Measurements from ENCODE around the gene UQCRC2. TPM values are rescaled to one million over a fixed set of nuclear protein-coding genes. Genes with fewer than 3 reads are reported as not detected.

UQCRC2 gene
- total and polyA plus RNA-seq, 10 of the 15 experiments (the other 5 are each of a cell fraction or from before 2014, with no cell fraction given): 256 to 563 (median 327) TPM

- TF ChIP-seq CHD4 (IDR thresholded peaks at IDR 0.05): no peak
- TF ChIP-seq STAT1 (conservative IDR thresholded peaks at IDR 0.05): peak; percentile 92; the same call in 1 of the 2 replicates
- TF ChIP-seq RFX5 (IDR thresholded peaks at IDR 0.05; ENCODE audit: low read depth, low read length): peak; percentile 62; the same call in 1 of the 2 replicates
- TF ChIP-seq ZNF24 (IDR thresholded peaks at IDR 0.05): no peak
- TF ChIP-seq IRF5 (IDR thresholded peaks at IDR 0.05; ENCODE audit: borderline replicate concordance): no peak
- peak; percentile 98 to 99 for TF ChIP-seq BHLHE40 (IDR thresholded peaks at IDR 0.05; ENCODE audit: borderline replicate concordance in 1 of 2, low read depth in 2 of 2, low read length in 1 of 2)
- peak; percentile 57 for TF ChIP-seq HCFC1 (IDR thresholded peaks at IDR 0.05; ENCODE audit: low read length)
- TF ChIP-seq GABPA (IDR thresholded peaks at IDR 0.05; ENCODE audit: low read depth): no peak
- peak in 1 of 2 experiments; percentile 5; a peak in 2 of 3 replicates for TF ChIP-seq EGR1 (IDR thresholded peaks at IDR 0.05; ENCODE audit: borderline replicate concordance in 1 of 2, low read depth in 2 of 2, low read length in 2 of 2)
- no peak for TF ChIP-seq REST (IDR thresholded peaks at IDR 0.05; ENCODE audit: low read depth, low read length)
- TF ChIP-seq E2F8 (IDR thresholded peaks at IDR 0.05; ENCODE audit: low read depth, partially characterized antibody): peak; percentile 60
- TF ChIP-seq POU2F2 (IDR thresholded peaks at IDR 0.05; ENCODE audit: borderline replicate concordance, low read depth, low read length): peak; percentile 71; the same call in 2 of the 3 replicates
- peak; percentile 47; the same call in 1 of the 2 replicates for TF ChIP-seq IRF3 (IDR thresholded peaks at IDR 0.05)
- no peak for TF ChIP-seq HDAC6 (IDR thresholded peaks at IDR 0.05; ENCODE audit: unreplicated experiment)
- peak; percentile 74; the same call in 1 of the 2 replicates for TF ChIP-seq POLR2AphosphoS2 (IDR thresholded peaks at IDR 0.05; ENCODE audit: low read depth, low read length)
- TF ChIP-seq JUNB (IDR thresholded peaks at IDR 0.05): no peak
- no peak for TF ChIP-seq ETV6 (conservative IDR thresholded peaks at IDR 0.05 in 1 of 2, IDR thresholded peaks at IDR 0.05 in 1 of 2; ENCODE audit: borderline replicate concordance in 1 of 2, low read depth in 1 of 2)
- TF ChIP-seq CREM (IDR thresholded peaks at IDR 0.05; ENCODE audit: low read depth): peak; percentile 88
These were observed at the start of gene UQCRC2 (continued) for GRCh38 chr16:21952793-21953540.
